ENCODE measurements around the gene YAE1.

Gene YAE1

GRCh38 chr7:39554583-39555165, 11.5 kb upstream of the YAE1 start:
- FAIRE-seq, result no peak
- no peak for DNase-seq (ENCODE audit: insufficient read length, low spot score)

DNA sequence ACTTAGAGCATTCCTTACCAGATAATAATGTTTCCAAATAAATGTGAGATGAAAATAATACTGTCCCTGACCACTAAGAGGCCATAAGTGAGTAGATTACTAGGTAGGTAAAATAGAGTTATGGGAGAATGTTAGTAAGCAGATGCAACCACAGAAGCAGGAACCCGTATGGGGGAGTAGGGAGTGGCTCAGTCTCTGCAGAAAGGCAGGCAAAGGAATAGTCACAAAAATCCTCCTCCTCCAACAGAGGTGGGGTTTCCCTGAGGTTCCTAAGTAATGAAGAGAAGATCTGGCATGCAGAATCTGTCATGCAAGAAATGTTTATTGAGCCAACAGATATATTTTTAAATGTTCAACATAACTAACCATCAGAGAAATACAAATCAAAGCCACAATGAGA, 9.0 kb upstream of the YAE1 start:
- no peak for FAIRE-seq
- DNase-seq (ENCODE audit: insufficient read length, low spot score), result no peak

- DNase-seq (ENCODE audit: insufficient read length, low spot score) (no peak), FAIRE-seq (no peak)
These were observed 8.3 kb upstream of the YAE1 start for GRCh38 chr7:39557911-39558310.

GRCh38 chr7:39560408-39560807, 5.8 kb upstream of the YAE1 start:
- DNase-seq (ENCODE audit: insufficient read length, low spot score) (no peak), FAIRE-seq (no peak)

DNA sequence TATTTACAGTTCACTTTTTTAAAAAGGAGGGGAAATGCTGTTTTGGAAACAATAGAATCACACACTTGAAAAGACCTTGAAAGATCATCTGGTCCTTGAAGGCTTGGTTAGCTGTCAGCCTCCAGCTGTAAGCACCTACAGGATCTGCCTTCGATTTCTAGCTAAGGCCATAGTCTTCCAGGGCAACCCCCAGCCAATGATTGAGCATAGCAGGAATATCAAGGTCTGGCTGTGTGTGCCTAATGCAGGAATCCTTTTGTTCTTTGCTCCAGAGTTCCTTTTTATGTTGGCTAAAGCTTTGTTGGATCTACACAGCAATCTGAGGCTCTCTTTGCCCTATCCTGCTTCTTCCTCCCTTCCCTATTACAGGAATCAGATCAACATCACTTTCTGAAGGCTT, 5.2 kb upstream of the YAE1 start:
- FAIRE-seq (no peak), DNase-seq (ENCODE audit: insufficient read length, low spot score) (no peak)

- no peak for FAIRE-seq
These were observed 666 bp upstream of the YAE1 start for GRCh38 chr7:39565538-39565937.

GRCh38 chr7:39567294-39567693, 1.1 kb downstream of the YAE1 start:
- DNase-seq (ENCODE audit: insufficient read length, low spot score), result no peak
- FAIRE-seq, result no peak

More at GRCh38 chr7:39565538-39565937, 666 bp upstream of the YAE1 start:
- DNase-seq (ENCODE audit: insufficient read length, low spot score), result no peak

GRCh38 chr7:39574673-39575349, 8.6 kb downstream of the YAE1 start:
- FAIRE-seq (no peak), DNase-seq (ENCODE audit: insufficient read length, low spot score) (no peak)

DNA sequence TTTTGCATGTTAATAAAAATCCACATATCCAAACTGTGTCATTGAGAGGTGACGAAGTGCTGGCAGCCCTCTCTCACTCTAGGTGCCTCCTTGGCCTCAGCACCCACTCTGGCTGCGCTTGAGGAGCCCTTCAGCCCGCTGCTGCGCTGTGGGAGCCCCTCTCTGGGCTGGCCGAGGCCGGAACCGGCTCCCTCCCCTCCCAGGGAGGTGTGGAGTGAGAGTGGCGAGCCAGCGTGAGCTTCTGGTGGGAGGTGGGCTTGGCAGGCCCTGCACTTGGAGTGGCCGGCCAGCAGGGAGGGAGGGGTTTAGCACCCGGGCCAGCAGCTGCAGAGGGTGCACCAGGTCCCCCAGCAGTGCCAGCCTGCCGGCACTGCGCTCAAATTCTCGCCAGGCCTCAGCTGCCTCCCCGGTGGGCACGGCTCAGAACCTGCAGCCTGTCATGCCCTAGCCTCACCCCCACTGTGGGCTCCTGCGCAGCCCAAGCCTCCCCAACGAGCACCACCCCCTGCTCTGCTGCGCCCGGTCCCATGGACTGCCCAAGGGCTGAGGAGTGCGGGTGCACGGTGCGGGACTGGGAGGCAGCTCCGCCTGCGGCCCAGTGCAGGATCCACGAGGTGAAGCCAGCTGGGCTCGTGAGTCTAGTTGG, 11.1 kb downstream of the YAE1 start:
- FAIRE-seq (no peak), DNase-seq (ENCODE audit: insufficient read length, low spot score) (no peak)

DNA sequence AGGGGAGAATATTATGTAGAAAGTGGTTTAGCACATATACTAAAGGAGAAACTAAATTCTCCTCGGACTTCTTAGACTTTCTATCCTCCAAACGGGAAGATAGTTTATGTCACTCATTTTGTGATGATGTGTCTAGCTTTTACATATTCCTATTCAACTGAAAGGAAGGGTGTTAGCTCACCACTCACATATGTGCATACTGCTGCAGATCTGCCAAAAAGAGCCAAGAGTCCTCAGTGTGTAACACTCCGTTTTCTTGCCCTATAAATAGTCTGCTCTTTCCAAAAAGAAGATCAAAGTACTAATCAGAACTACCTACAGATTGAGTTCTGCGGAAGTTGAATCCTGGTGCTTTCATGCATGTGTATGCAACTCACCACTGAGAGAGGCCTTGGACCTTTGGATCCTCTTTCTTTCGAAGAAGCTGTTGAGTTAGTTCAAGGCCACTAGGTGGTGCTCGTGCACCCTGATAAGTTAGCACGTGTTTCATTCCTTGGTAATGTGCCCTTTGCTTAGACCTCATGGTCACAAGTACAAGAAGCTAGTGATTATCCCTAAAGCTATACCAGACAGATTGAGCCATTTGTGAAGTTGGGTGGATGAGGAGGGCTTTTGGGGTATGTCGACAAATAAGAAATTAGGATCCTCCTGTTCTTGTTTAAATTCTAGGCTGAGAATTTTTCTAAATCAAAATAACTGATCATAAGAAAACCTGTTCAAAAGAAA, 14.1 kb downstream of the YAE1 start:
- FAIRE-seq (peak; percentile 63), DNase-seq (ENCODE audit: insufficient read length, low spot score) (peak; percentile 81)

DNA sequence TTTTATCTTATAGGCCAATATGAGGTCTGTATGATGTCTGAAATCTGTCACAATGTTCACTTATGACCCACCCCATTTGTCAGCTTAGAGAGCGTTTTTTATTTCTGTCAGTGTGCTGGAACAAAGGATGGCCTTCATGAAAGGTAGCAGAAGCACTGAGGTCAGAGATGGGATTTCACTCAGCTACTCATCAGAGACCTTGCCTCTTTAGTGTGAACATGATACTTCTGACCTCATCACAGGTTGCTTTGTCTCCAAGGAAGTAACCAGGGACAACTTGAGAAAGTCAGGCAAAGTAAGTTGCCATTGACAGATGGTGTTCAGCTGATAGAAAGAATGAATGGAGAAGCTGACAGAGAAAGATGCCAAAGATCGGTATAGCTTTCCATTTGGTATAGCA, 16.3 kb downstream of the YAE1 start:
- DNase-seq (ENCODE audit: insufficient read length, low spot score), result no peak
- no peak for FAIRE-seq

DNA sequence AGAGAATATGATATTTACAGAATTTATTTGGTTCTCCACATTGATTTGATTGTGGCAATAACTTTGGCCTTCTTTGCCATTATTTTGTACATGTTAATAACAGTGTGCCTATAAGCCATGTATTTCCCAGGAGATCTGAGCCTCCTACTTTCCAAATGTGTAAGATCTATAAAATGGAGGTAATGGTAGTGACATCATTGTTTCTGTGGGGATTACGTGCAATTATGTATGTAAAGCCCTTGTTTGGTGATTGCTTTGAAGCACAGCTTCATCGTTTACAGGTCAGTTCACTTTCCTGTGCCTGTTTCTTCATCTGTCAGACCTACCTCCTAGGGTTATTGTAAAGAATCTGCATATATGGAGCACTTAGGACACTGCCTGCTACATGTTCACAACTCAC, 17.3 kb downstream of the YAE1 start:
- no peak for DNase-seq (ENCODE audit: insufficient read length, low spot score)
- FAIRE-seq, result no peak

GRCh38 chr7:39587393-39587792, 21.2 kb downstream of the YAE1 start:
- no peak for DNase-seq (ENCODE audit: insufficient read length, low spot score)

DNA sequence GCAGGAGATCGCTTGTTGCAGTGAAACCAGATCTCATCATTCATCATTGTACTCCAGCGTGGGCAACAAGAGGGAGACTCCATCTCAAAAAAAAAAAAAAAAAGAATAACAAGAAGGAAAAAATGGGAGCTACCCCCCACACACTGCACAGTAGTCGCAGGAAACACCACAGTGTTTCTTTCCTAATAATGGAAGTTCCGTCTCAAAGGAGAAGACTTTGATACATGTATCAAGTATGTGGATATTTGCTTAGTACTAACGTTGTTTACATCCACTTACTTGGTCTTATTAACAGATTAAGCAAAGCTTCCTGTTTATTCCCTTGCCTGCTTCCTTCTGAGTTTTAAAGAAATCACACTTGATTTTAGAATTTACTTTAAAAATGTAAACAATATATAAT, 22.2 kb downstream of the YAE1 start:
- FAIRE-seq (no peak), DNase-seq (ENCODE audit: insufficient read length, low spot score) (no peak)

More at GRCh38 chr7:39587393-39587792, 21.2 kb downstream of the YAE1 start:
- no peak for FAIRE-seq

DNA sequence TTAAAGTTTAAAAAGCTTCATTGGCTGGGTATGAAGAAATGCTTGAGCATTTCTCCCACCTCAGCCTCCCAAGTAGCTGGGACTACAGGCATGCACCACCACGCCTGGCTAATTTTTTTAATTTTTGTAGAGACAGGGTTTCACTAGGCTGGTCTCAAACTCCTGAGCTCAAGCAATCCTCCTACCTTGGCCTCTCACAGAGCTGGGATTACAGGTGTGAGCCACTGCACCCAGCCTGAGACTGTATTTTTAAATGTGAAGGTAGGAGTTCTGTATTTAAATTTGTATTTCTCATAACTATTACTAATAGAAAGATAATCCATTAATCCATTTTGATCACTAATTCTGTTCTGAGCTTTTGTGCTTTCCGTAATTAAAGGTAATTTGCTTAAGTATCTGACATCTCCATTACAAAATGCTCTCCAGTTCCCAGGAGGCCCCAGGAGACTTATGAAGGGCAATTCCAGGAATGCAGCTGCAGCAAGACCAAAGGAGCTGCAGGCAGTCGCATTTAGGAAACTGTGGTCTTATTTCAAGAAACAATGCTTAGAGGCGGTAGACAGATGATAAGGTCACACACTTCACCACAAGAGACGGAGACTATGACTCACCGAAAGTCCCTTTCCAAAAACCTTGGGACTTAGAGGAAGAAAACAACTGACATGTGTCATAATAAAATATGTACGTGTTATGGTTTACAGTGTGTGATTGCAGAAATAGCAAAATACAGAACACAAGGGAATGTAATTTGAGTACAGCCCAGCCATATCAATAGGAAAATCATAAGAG, 23.3 kb downstream of the YAE1 start:
- DNase-seq (ENCODE audit: insufficient read length, low spot score) (peak; percentile 65), FAIRE-seq (peak; percentile 31)

DNA sequence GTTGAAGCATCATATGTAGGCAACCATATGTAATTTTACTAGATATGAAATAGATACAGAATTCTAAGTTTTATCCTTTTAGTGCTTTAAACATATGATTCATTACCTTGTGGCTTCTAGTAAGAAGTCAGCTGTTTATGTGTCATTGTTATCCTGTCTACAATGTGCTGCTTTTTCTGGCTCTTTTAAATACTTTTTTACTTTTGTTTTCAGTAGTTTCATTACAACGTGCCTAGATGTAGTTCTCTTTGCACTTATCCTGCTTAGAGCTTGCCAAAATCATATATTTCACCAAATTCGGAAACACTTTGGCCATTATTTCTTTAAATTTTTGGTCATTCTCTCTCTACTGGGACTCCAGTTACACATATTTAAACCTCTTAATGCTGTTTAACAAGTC, 26.4 kb downstream of the YAE1 start:
- DNase-seq (ENCODE audit: insufficient read length, low spot score) (no peak), FAIRE-seq (no peak)

- no peak for FAIRE-seq
- DNase-seq (ENCODE audit: insufficient read length, low spot score), result no peak
These were observed 28.9 kb downstream of the YAE1 start for GRCh38 chr7:39594988-39595620.

GRCh38 chr7:39602351-39602750, 36.1 kb downstream of the YAE1 start:
- no peak for FAIRE-seq
- DNase-seq (ENCODE audit: insufficient read length, low spot score), result no peak

- DNase-seq (ENCODE audit: insufficient read length, low spot score) (no peak), FAIRE-seq (no peak)
These were observed 37.7 kb downstream of the YAE1 start for GRCh38 chr7:39603924-39604323.

DNA sequence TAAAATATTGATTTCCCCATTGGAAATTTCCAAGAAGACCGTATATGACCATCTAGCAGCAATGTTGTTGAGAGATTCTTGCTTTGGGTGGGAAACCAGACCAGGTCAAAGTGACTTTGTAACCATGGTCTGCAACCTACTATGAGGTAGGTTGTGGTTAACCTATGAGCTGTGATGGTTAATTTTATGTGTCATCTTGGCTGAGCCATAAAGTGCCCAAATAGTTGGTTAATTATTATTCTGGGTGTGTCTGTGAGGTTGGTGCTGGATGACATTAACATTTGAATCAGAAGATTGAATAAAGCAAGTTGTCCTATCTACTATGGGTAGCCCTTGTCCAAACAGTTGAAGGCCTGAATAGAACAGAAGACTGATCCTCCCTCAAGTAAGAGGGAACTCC, 38.9 kb downstream of the YAE1 start:
- FAIRE-seq (no peak), DNase-seq (ENCODE audit: insufficient read length, low spot score) (no peak)

All from HTR-8/SVneo (cell line).